Measurements from ENCODE around the gene ARL15.

GRCh38 chr5:54146916-54147315 lies 163.5 kb downstream of the ARL15 start:
- TF ChIP-seq, protein P1, sequence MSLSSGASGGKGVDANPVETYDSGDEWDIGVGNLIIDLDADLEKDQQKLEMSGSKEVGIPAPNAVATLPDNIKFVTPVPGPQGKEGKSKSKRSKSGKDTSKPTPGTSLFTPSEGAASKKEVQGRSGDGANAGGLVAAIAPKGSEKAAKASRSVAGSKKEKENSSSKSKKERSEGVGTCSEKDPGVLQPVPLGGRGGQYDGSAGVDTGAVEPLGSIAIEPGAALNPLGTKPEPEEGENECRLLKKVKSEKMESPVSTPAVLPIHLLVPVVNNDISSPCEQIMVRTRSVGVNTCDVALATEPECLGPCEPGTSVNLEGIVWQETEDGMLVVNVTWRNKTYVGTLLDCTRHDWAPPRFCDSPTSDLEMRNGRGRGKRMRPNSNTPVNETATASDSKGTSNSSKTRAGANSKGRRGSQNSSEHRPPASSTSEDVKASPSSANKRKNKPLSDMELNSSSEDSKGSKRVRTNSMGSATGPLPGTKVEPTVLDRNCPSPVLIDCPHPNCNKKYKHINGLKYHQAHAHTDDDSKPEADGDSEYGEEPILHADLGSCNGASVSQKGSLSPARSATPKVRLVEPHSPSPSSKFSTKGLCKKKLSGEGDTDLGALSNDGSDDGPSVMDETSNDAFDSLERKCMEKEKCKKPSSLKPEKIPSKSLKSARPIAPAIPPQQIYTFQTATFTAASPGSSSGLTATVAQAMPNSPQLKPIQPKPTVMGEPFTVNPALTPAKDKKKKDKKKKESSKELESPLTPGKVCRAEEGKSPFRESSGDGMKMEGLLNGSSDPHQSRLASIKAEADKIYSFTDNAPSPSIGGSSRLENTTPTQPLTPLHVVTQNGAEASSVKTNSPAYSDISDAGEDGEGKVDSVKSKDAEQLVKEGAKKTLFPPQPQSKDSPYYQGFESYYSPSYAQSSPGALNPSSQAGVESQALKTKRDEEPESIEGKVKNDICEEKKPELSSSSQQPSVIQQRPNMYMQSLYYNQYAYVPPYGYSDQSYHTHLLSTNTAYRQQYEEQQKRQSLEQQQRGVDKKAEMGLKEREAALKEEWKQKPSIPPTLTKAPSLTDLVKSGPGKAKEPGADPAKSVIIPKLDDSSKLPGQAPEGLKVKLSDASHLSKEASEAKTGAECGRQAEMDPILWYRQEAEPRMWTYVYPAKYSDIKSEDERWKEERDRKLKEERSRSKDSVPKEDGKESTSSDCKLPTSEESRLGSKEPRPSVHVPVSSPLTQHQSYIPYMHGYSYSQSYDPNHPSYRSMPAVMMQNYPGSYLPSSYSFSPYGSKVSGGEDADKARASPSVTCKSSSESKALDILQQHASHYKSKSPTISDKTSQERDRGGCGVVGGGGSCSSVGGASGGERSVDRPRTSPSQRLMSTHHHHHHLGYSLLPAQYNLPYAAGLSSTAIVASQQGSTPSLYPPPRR (CRISPR knock-in tag; IDR thresholded peaks at IDR 0.05; ENCODE audit: borderline replicate concordance), result no peak
- no peak for TF ChIP-seq MAX (CRISPR knock-in tag; IDR thresholded peaks at IDR 0.05)
- no peak for TF ChIP-seq ZNF239 (CRISPR knock-in tag; IDR thresholded peaks at IDR 0.05)
- TF ChIP-seq ZNF764 (CRISPR knock-in tag; IDR thresholded peaks at IDR 0.05; ENCODE audit: low read depth), result no peak
- TF ChIP-seq MAZ (CRISPR knock-in tag; conservative IDR thresholded peaks at IDR 0.05 in 1 of 2, IDR thresholded peaks at IDR 0.05 in 1 of 2), result no peak
- no peak for TF ChIP-seq CREM (IDR thresholded peaks at IDR 0.05; ENCODE audit: low read depth)
- TF ChIP-seq ZFX (CRISPR knock-in tag; IDR thresholded peaks at IDR 0.05), result no peak
- TF ChIP-seq CGGBP1 (CRISPR knock-in tag; IDR thresholded peaks at IDR 0.05), result no peak

All from K562 (cell line).